Fibroblast of lung (primary cell): ENCODE results near the gene TPD52L1. TPM values are rescaled to one million over a fixed set of nuclear protein-coding genes. Genes with fewer than 3 reads are reported as not detected.

ENCODE experiments used
- DNase-seq, 2 donors: peaks; one replicate each; pipeline versions ENCODE4 v3.0.0 to v3.0.0-alpha.2; 2010; ENCODE audit warnings: low read depth in 2 of 2
- H2AFZ ChIP-seq: 2 replicates; pipeline ENCODE4 v1.5.1; 2012; ENCODE audit warnings: low read length, control low read depth, inconsistent platforms
- H3K27ac ChIP-seq: 2 replicates; pipeline ENCODE4 v1.5.1; 2011; ENCODE audit warnings: low read length, control low read depth; ENCODE audit not compliant: insufficient read depth
- H3K27me3 ChIP-seq: 2 replicates; pipeline ENCODE4 v1.5.1; 2011; ENCODE audit warnings: mild to moderate bottlenecking, low read length; ENCODE audit not compliant: control insufficient read depth, insufficient read depth
- H3K36me3 ChIP-seq: 2 replicates; pipeline ENCODE4 v1.5.1; 2011; ENCODE audit warnings: low read length; ENCODE audit not compliant: control insufficient read depth, insufficient read depth
- H3K4me1 ChIP-seq: 2 replicates; pipeline ENCODE4 v1.5.1; 2011; ENCODE audit warnings: low read length; ENCODE audit not compliant: control insufficient read depth, insufficient read depth; ENCODE audit errors: extremely low read depth
- H3K4me2 ChIP-seq: 2 replicates; pipeline ENCODE4 v1.5.1; 2011; ENCODE audit warnings: low read length, control low read depth; ENCODE audit not compliant: insufficient read depth; ENCODE audit errors: extremely low read depth
- H3K4me3 ChIP-seq, 4 experiments: fragments of 200-600 bp in 1 of 4; sonication (generic) in 1 of 4; replicated peaks in 1 of 4; 2 replicates each; pipeline ENCODE4 v1.5.1; 2011 to 2016; ENCODE audit warnings: low read length in 4 of 4, low read depth in 3 of 4, mild to moderate bottlenecking in 3 of 4, control low read depth in 2 of 4, inconsistent platforms in 1 of 4, mixed read lengths in 1 of 4; ENCODE audit not compliant: insufficient read depth in 1 of 4; ENCODE audit errors: control extremely low read depth in 1 of 4
- H3K79me2 ChIP-seq: 2 replicates; pipeline ENCODE4 v1.5.1; 2012; ENCODE audit warnings: mild to moderate bottlenecking, low read length, inconsistent platforms; ENCODE audit not compliant: control insufficient read depth, insufficient read depth
- H3K9ac ChIP-seq: 2 replicates; pipeline ENCODE4 v1.5.1; 2011; ENCODE audit warnings: mild to moderate bottlenecking, low read length, control low read depth; ENCODE audit not compliant: insufficient read depth
- H3K9me3 ChIP-seq: 2 replicates; pipeline ENCODE4 v1.5.1; 2012; ENCODE audit warnings: low read depth, low read length; ENCODE audit not compliant: control insufficient read depth, insufficient read depth
- H4K20me1 ChIP-seq: 2 replicates; pipeline ENCODE4 v1.5.1; 2011; ENCODE audit warnings: low read length; ENCODE audit not compliant: control insufficient read depth, insufficient read depth; ENCODE audit errors: extremely low read depth
- EZH2 ChIP-seq: IDR thresholded peaks from 2 replicates; pipeline ENCODE4 v1.5.1; 2012; ENCODE audit warnings: low read length, control low read depth, mild to moderate bottlenecking; ENCODE audit errors: missing control alignments
- polyA plus RNA-seq, 2 donors: library from polyadenylated mRNA; depleted of rRNA in 1 of 2; stranded (reverse) in 1 of 2; unstranded in 1 of 2; fragments of >200 nt; gene quantifications; 2 replicates each; pipeline ENCODE4 v1.2.1, GENCODE V29; 2011 to 2012; ENCODE audit warnings: missing spikeins in 1 of 2
- total RNA-seq: library from RNA; depleted of rRNA; stranded (reverse); fragments of >200 nt; gene quantifications from 2 replicates; pipeline ENCODE4 v1.2.1, GENCODE V29; 2014
- TF ChIP-seq, protein P1 (sequence below), 2 donors: IDR thresholded peaks in 1 of 2; conservative IDR thresholded peaks in 1 of 2; 1 replicate in 1 of 2; 2 replicates in 1 of 2; pipeline ENCODE4 v1.5.1; 2011 to 2012; ENCODE audit warnings: low read length in 2 of 2, control low read depth in 1 of 2, inconsistent platforms in 1 of 2, low read depth in 1 of 2, mild to moderate bottlenecking in 1 of 2

The TPD52L1 gene
- total and polyA plus RNA-seq, 2 donors (not counting 1 experiment from before 2014, with no cell fraction given), result 41.0 to 75.9 TPM

DNA sequence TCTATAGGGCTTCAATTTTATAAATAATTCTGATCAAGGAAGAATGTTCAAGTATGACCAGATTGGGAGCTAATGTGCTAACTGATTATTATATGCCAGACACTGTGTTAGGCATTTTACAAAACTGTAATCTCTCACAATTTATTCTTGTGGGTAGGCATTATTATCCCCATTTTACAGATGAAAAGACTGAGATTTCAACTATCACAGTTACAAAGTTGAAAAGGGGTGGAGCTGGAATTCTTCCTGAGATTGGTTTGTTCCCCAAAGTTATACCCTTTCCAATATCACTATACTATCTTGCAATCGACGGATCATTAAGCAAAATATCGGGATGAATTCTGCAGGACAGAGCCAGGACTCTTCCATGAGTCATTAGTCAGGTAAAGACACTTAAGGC lies 57.1 kb downstream of the TPD52L1 start:
- H3K79me2 ChIP-seq, result no peaks in the 10 kb centered on the region
- H3K9me3 ChIP-seq, result no peaks in the 10 kb centered on the region
- no peak overlapping the region for H3K9ac ChIP-seq
- H3K36me3 ChIP-seq, result no peaks in the 10 kb centered on the region
- no peak overlapping the region for H3K27ac ChIP-seq
- no peaks in the 10 kb centered on the region for H3K4me1 ChIP-seq
- H3K27me3 ChIP-seq, result no peaks in the 10 kb centered on the region
- DNase-seq, result no peak
- no peak for TF ChIP-seq EZH2
- TF ChIP-seq, protein P1, sequence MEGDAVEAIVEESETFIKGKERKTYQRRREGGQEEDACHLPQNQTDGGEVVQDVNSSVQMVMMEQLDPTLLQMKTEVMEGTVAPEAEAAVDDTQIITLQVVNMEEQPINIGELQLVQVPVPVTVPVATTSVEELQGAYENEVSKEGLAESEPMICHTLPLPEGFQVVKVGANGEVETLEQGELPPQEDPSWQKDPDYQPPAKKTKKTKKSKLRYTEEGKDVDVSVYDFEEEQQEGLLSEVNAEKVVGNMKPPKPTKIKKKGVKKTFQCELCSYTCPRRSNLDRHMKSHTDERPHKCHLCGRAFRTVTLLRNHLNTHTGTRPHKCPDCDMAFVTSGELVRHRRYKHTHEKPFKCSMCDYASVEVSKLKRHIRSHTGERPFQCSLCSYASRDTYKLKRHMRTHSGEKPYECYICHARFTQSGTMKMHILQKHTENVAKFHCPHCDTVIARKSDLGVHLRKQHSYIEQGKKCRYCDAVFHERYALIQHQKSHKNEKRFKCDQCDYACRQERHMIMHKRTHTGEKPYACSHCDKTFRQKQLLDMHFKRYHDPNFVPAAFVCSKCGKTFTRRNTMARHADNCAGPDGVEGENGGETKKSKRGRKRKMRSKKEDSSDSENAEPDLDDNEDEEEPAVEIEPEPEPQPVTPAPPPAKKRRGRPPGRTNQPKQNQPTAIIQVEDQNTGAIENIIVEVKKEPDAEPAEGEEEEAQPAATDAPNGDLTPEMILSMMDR (conservative IDR thresholded peaks at IDR 0.05 in 1 of 2, IDR thresholded peaks at IDR 0.05 in 1 of 2; ENCODE audit: low read depth in 1 of 2, low read length in 2 of 2), result no peak
- H3K4me2 ChIP-seq, result no peak overlapping the region
- no peak overlapping the region for H3K4me3 ChIP-seq
- H2AFZ ChIP-seq, result no peak overlapping the region
- H4K20me1 ChIP-seq, result no peaks in the 10 kb centered on the region

DNA sequence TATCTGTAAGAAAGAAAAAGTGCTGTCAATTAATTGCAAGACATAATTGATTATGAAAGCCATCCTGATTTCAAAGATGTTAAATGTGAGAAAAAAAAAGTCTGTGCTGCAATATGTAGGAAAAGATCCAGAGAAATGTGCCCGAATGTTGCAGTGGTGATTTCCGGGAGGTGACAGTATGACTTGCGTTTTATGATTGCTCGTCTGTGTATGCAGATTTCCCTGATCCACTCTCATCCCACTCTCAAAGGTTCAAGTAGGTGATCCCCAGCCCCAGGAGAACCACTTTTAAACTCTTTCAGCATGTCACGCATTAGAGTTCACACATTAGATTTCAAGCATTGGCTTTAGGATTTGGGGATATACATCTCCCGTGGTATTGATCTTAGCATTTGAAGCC lies 57.8 kb downstream of the TPD52L1 start:
- Histone ChIP-seq H2AFZ (no peak overlapping the region), H3K79me2 (no peaks in the 10 kb centered on the region), H3K9ac (no peak overlapping the region), H4K20me1 (no peaks in the 10 kb centered on the region), H3K4me1 (no peaks in the 10 kb centered on the region), H3K9me3 (no peaks in the 10 kb centered on the region), H3K4me2 (no peak overlapping the region), H3K4me3 (no peak overlapping the region), H3K27me3 (no peaks in the 10 kb centered on the region), H3K36me3 (no peaks in the 10 kb centered on the region), H3K27ac (no peak overlapping the region)
- TF ChIP-seq, protein P1 (conservative IDR thresholded peaks at IDR 0.05 in 1 of 2, IDR thresholded peaks at IDR 0.05 in 1 of 2; ENCODE audit: low read depth in 1 of 2, low read length in 2 of 2), result no peak
- no peak for TF ChIP-seq EZH2
- no peak for DNase-seq

DNA sequence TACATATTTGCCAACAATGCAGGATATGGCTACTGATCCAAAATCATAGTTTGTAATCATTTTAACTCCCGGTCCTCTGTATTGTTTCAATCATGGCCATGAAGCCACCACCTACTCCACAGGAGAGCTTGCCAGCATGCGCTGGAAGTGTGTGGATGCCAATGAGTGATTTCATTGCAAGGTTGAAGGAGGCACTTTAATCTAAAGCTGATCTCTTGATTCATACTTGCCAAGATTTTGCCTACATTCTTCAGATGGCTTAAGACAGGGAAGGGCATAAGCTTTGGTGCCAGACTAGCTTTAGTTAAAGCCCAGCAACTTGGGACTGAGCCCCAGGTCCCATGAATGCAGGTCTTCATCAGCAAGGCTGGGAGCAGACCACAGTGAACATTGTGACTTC lies 58.8 kb downstream of the TPD52L1 start:
- Histone ChIP-seq H3K9ac (no peak overlapping the region), H3K4me1 (no peaks in the 10 kb centered on the region), H2AFZ (no peak overlapping the region), H3K9me3 (no peaks in the 10 kb centered on the region), H3K4me2 (no peak overlapping the region), H3K36me3 (no peaks in the 10 kb centered on the region), H3K79me2 (no peaks in the 10 kb centered on the region), H3K27ac (no peak overlapping the region), H3K4me3 (no peak overlapping the region), H4K20me1 (no peaks in the 10 kb centered on the region), H3K27me3 (no peaks in the 10 kb centered on the region)
- TF ChIP-seq EZH2, result no peak
- TF ChIP-seq, protein P1 (conservative IDR thresholded peaks at IDR 0.05 in 1 of 2, IDR thresholded peaks at IDR 0.05 in 1 of 2; ENCODE audit: low read depth in 1 of 2, low read length in 2 of 2), result no peak
- DNase-seq, result no peak
